WTC11 (cell line): ENCODE results near the gene CYP26A1. TPM values are rescaled to one million over a fixed set of nuclear protein-coding genes. Genes with fewer than 3 reads are reported as not detected.

ENCODE experiments used
- ATAC-seq: fragments of 200-7000 bp; cut with Tn5 transposase; 2 replicates; pipeline ENCODE4 v1.10.0; 2021; ENCODE audit warnings: mild to moderate bottlenecking, moderate library complexity
- CTCF ChIA-PET: fragments of 300-600 bp; sonication (Branson Sonifier 250); formaldehyde crosslinking; loops from one replicate; lab custom pipeline; 2021; ENCODE audit warnings: antibody characterized with exemption; lab: Charles Lee
- POLR2A ChIA-PET: fragments of 350-600 bp; sonication (Branson Sonifier 250); formaldehyde crosslinking; loops from one replicate; lab custom pipeline; 2021; ENCODE audit warnings: antibody characterized with exemption; lab: Charles Lee
- DNase-seq: peaks from one replicate; pipeline ENCODE4 v3.0.0; 2021; ENCODE audit warnings: low spot score
- H3K27ac Mint-ChIP-seq: 2 replicates; pipeline ENCODE4 v1.8.0; 2021; ENCODE audit warnings: mixed read lengths
- H3K27me3 Mint-ChIP-seq: 2 replicates; pipeline ENCODE4 v1.8.0; 2021; ENCODE audit warnings: low read depth, mild to moderate bottlenecking, moderate library complexity, mixed read lengths
- H3K36me3 Mint-ChIP-seq: 2 replicates; pipeline ENCODE4 v1.8.0; 2021; ENCODE audit warnings: mixed read lengths
- H3K4me1 Mint-ChIP-seq: 2 replicates; pipeline ENCODE4 v1.8.0; 2022; ENCODE audit warnings: mixed read lengths
- H3K4me3 Mint-ChIP-seq: 2 replicates; pipeline ENCODE4 v1.8.0; 2021; ENCODE audit warnings: mild to moderate bottlenecking, moderate library complexity, mixed read lengths
- H3K9me3 Mint-ChIP-seq: 2 replicates; pipeline ENCODE4 v1.8.0; 2021; ENCODE audit warnings: mixed read lengths
- E2F5 ChIP-seq: sonication (generic); formaldehyde crosslinking; IDR thresholded peaks from 2 replicates; pipeline ENCODE4 v1.8.1; 2022; ENCODE audit warnings: mild to moderate bottlenecking, moderate library complexity, missing genetic modification reagents
- ERG ChIP-seq: fragments of 250-450 bp; sonication (Bioruptor Pico); IDR thresholded peaks from 2 replicates; pipeline ENCODE4 v1.8.0; 2021; ENCODE audit warnings: mild to moderate bottlenecking
- ESRRA ChIP-seq: sonication (generic); formaldehyde crosslinking; IDR thresholded peaks from 2 replicates; pipeline ENCODE4 v1.8.1; 2022; ENCODE audit warnings: mild to moderate bottlenecking, missing genetic modification reagents, borderline replicate concordance
- FOXJ3 ChIP-seq: sonication (generic); formaldehyde crosslinking; IDR thresholded peaks from 2 replicates; pipeline ENCODE4 v1.9.0; 2021; ENCODE audit warnings: missing genetic modification reagents, mild to moderate bottlenecking, borderline replicate concordance
- HMGXB4 ChIP-seq: sonication (generic); formaldehyde crosslinking; IDR thresholded peaks from 2 replicates; pipeline ENCODE4 v1.8.1; 2023; ENCODE audit warnings: mild to moderate bottlenecking, moderate library complexity, missing genetic modification reagents
- JAZF1 ChIP-seq: fragments of 250-450 bp; sonication (Bioruptor Pico); IDR thresholded peaks from 2 replicates; pipeline ENCODE4 v1.9.0; 2021; ENCODE audit warnings: moderate library complexity, mild to moderate bottlenecking, inconsistent platforms
- JUN ChIP-seq: sonication (generic); formaldehyde crosslinking; IDR thresholded peaks from 2 replicates; pipeline ENCODE4 v1.8.0; 2023; ENCODE audit warnings: mild to moderate bottlenecking, missing genetic modification reagents
- NR2C2 ChIP-seq: sonication (generic); formaldehyde crosslinking; IDR thresholded peaks from 2 replicates; pipeline ENCODE4 v1.8.0; 2022; ENCODE audit warnings: mild to moderate bottlenecking, missing genetic modification reagents
- PRDM15 ChIP-seq: sonication (generic); formaldehyde crosslinking; IDR thresholded peaks from 2 replicates; pipeline ENCODE4 v1.8.0; 2022; ENCODE audit warnings: missing genetic modification reagents
- SOX15 ChIP-seq: fragments of 250-450 bp; sonication (Bioruptor Pico); IDR thresholded peaks from 2 replicates; pipeline ENCODE4 v1.9.0; 2021; ENCODE audit warnings: mild to moderate bottlenecking
- SP1 ChIP-seq: sonication (generic); formaldehyde crosslinking; conservative IDR thresholded peaks from 2 replicates; pipeline ENCODE4 v1.8.1; 2022; ENCODE audit warnings: missing genetic modification reagents
- TEAD1 ChIP-seq: sonication (generic); formaldehyde crosslinking; IDR thresholded peaks from 2 replicates; pipeline ENCODE4 v1.8.0; 2022; ENCODE audit warnings: mild to moderate bottlenecking, missing genetic modification reagents
- USF1 ChIP-seq: sonication (generic); formaldehyde crosslinking; IDR thresholded peaks from 2 replicates; pipeline ENCODE4 v1.8.0; 2022; ENCODE audit warnings: mild to moderate bottlenecking, missing genetic modification reagents
- USF2 ChIP-seq: sonication (generic); formaldehyde crosslinking; IDR thresholded peaks from 2 replicates; pipeline ENCODE4 v1.8.1; 2023; ENCODE audit warnings: mild to moderate bottlenecking, missing genetic modification reagents, moderate library complexity
- ZBTB43 ChIP-seq: sonication (generic); formaldehyde crosslinking; IDR thresholded peaks from 2 replicates; pipeline ENCODE4 v1.8.1; 2023; ENCODE audit warnings: mild to moderate bottlenecking, missing genetic modification reagents
- total RNA-seq: library from RNA; stranded (reverse); gene quantifications from 3 replicates; pipeline ENCODE4 v1.2.3, GENCODE V29; 2021
- TF ChIP-seq, protein P1 (sequence below): fragments of 250-450 bp; sonication (Bioruptor Pico); IDR thresholded peaks from 2 replicates; pipeline ENCODE4 v1.9.0; 2021; ENCODE audit warnings: mild to moderate bottlenecking

CYP26A1 gene
- total RNA-seq, 1 experiment from 2014 or later: 3.4 TPM

GRCh38 chr10:93074147-93074596 is 479 bp downstream of the CYP26A1 start:
- ChIA-PET CTCF (interaction anchor here (1.0 to 7.1 kb wide), 4 partner anchors 10 to 279 kb away, joined by 3 to 106 read pairs (median 24); partner anchors contain the start of gene CYP26C1), POLR2A (interaction anchor here (1.1 kb wide), 1 partner anchor 10 kb away, joined by 3 read pairs; no protein-coding TSS in a partner anchor)
- no peak overlapping the region for H3K27ac Mint-ChIP-seq
- ATAC-seq (peak; percentile 23), DNase-seq (peak; percentile 65)
- H3K4me3 Mint-ChIP-seq: peak overlapping the region; percentile 89
- peaks cover 92% of the 10 kb centered on the region for H3K27me3 Mint-ChIP-seq
- TF ChIP-seq TEAD1 (CRISPR knock-in tag): 0 out of 2 replicates have a peak, but pooled peaks have one; percentile 2
- TF ChIP-seq NR2C2 (CRISPR knock-in tag): no peak
- TF ChIP-seq PRDM15 (CRISPR knock-in tag): no peak
- TF ChIP-seq USF1 (CRISPR knock-in tag): no peak
- TF ChIP-seq USF2: no peak
- TF ChIP-seq FOXJ3 (CRISPR knock-in tag): no peak
- no peak for TF ChIP-seq JAZF1
- no peak for TF ChIP-seq SOX15 (CRISPR knock-in tag)
- TF ChIP-seq, all 79 proteins: peak for 1
- H3K4me1 Mint-ChIP-seq: peaks cover 43% of the 10 kb centered on the region
- no peaks in the 10 kb centered on the region for H3K36me3 Mint-ChIP-seq
- H3K9me3 Mint-ChIP-seq: no peaks in the 10 kb centered on the region

DNA sequence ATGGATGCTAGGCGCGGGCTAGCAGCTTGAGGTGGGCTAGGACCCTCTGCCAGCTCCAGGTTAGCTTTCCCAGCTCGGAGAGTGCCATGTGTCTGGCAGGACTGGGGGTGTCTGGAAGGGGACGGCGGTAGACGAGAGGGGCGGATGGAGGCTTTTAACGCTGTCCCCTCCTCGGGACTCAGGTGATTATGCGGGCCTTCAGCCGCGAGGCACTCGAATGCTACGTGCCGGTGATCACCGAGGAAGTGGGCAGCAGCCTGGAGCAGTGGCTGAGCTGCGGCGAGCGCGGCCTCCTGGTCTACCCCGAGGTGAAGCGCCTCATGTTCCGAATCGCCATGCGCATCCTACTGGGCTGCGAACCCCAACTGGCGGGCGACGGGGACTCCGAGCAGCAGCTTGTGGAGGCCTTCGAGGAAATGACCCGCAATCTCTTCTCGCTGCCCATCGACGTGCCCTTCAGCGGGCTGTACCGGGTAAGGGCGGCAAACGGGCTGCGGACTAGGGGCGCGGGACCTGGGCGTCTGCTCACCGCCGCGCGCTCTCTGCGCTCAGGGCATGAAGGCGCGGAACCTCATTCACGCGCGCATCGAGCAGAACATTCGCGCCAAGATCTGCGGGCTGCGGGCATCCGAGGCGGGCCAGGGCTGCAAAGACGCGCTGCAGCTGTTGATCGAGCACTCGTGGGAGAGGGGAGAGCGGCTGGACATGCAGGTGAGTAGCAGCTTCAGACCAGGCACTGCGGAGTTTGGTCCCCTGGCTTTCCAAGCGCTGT is 1.1 kb downstream of the CYP26A1 start:
- CTCF ChIA-PET: interaction anchor here (0.7 to 7.1 kb wide), 10 partner anchors 11 to 301 kb away, joined by 3 to 106 read pairs (median 5); partner anchors contain the start of gene CYP26C1
- TF ChIP-seq SP1 (CRISPR knock-in tag) (no peak), HMGXB4 (CRISPR knock-in tag) (peak; percentile 63; the same call in 1 of the 2 replicates), ZBTB43 (CRISPR knock-in tag) (no peak), E2F5 (CRISPR knock-in tag) (0 out of 2 replicates have a peak, but pooled peaks have one; percentile 7), PRDM15 (CRISPR knock-in tag) (0 out of 2 replicates have a peak, but pooled peaks have one; percentile 29), JUN (no peak), TEAD1 (CRISPR knock-in tag) (no peak), ESRRA (CRISPR knock-in tag) (0 out of 2 replicates have a peak, but pooled peaks have one; percentile 32), ERG (CRISPR knock-in tag) (no peak)
- TF ChIP-seq, protein P1, sequence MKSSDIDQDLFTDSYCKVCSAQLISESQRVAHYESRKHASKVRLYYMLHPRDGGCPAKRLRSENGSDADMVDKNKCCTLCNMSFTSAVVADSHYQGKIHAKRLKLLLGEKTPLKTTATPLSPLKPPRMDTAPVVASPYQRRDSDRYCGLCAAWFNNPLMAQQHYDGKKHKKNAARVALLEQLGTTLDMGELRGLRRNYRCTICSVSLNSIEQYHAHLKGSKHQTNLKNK (CRISPR knock-in tag): no peak

More for the DNA sequence above, 1.1 kb downstream of the CYP26A1 start:
- Mint-ChIP-seq H3K4me1 (peaks cover 41% of the 10 kb centered on the region), H3K9me3 (no peaks in the 10 kb centered on the region), H3K36me3 (no peaks in the 10 kb centered on the region), H3K27me3 (peaks cover 92% of the 10 kb centered on the region), H3K4me3 (peak overlapping the region; percentile 89), H3K27ac (no peak overlapping the region)
- DNase-seq (peak; percentile 50), ATAC-seq (peak; percentile 2)
- POLR2A ChIA-PET: no interaction called here
